ENCODE results near the gene SPDYE1. TPM values are rescaled to one million over a fixed set of nuclear protein-coding genes. Genes with fewer than 3 reads are reported as not detected.
"Not testable (repeated sequence)": the region's sequence is repeated elsewhere in the genome, so short reads cannot be mapped to it uniquely, and the experiment has no call there.

Gene SPDYE1
- total RNA-seq, result not detected

GRCh38 chr7:43997532-43997931 is at the start of gene SPDYE1:
Gene SPDYE1, plus strand, starts transcription at chr7:43997897. Its CDS starts 2,053 bp downstream, at chr7:43999950.
- H3K27me3 ChIP-seq, result not testable (repeated sequence)

GRCh38 chr7:43952028-43952427 is 45.7 kb upstream of the SPDYE1 start:
- Histone ChIP-seq H3K27ac (no peak overlapping the region), H3K27me3 (no peaks in the 10 kb centered on the region), H3K9me3 (no peaks in the 10 kb centered on the region), H3K4me1 (no peaks in the 10 kb centered on the region), H3K36me3 (no peaks in the 10 kb centered on the region), H3K4me3 (no peak overlapping the region)
- intact Hi-C loops (cut with DNase I; ENCODE audit: low total_unique reads), result no loop called here
- no peak for DNase-seq
- TF ChIP-seq CTCF (IDR thresholded peaks at IDR 0.05) (no peak), POLR2A (IDR thresholded peaks at IDR 0.05) (no peak)

More at GRCh38 chr7:43997532-43997931, at the start of gene SPDYE1:
- H3K9me3 ChIP-seq; H3K36me3 ChIP-seq; H3K4me3 ChIP-seq; DNase-seq; H3K4me1 ChIP-seq; H3K27ac ChIP-seq; intact Hi-C loops (cut with DNase I; ENCODE audit: low total_unique reads): not testable (repeated sequence)

- H3K9me3 ChIP-seq, result no peaks in the 10 kb centered on the region
- H3K27ac ChIP-seq, result no peak overlapping the region
- H3K4me1 ChIP-seq, result no peaks in the 10 kb centered on the region
- TF ChIP-seq CTCF (IDR thresholded peaks at IDR 0.05) (no peak), POLR2A (IDR thresholded peaks at IDR 0.05) (no peak)
- H3K4me3 ChIP-seq, result no peak overlapping the region
- no peaks in the 10 kb centered on the region for H3K36me3 ChIP-seq
- DNase-seq, result no peak
- no peaks in the 10 kb centered on the region for H3K27me3 ChIP-seq
- intact Hi-C loops (cut with DNase I; ENCODE audit: low total_unique reads), result no loop called here
Measured at GRCh38 chr7:43953071-43953470, 44.6 kb upstream of the SPDYE1 start.

GRCh38 chr7:43954524-43955228 is 43.0 kb upstream of the SPDYE1 start:
- no peak overlapping the region for H3K27ac ChIP-seq
- peak in 2 of 4 experiments; percentile 3 to 12 for TF ChIP-seq CTCF (IDR thresholded peaks at IDR 0.05)
- TF ChIP-seq POLR2A (IDR thresholded peaks at IDR 0.05), result no peak
- intact Hi-C loops (cut with DNase I; ENCODE audit: low total_unique reads), result no loop called here
- H3K4me3 ChIP-seq, result no peak overlapping the region
- H3K9me3 ChIP-seq, result no peaks in the 10 kb centered on the region
- H3K36me3 ChIP-seq, result no peaks in the 10 kb centered on the region
- H3K4me1 ChIP-seq, result no peaks in the 10 kb centered on the region
- no peak for DNase-seq
- no peaks in the 10 kb centered on the region for H3K27me3 ChIP-seq

GRCh38 chr7:43956027-43956426 is 41.7 kb upstream of the SPDYE1 start:
- no peak for DNase-seq
- Histone ChIP-seq H3K36me3 (no peaks in the 10 kb centered on the region), H3K27ac (no peak overlapping the region), H3K4me3 (no peak overlapping the region), H3K27me3 (no peaks in the 10 kb centered on the region), H3K4me1 (no peaks in the 10 kb centered on the region), H3K9me3 (no peaks in the 10 kb centered on the region)
- intact Hi-C loops (cut with DNase I; ENCODE audit: low total_unique reads), result no loop called here
- no peak for TF ChIP-seq POLR2A (IDR thresholded peaks at IDR 0.05)
- TF ChIP-seq CTCF (IDR thresholded peaks at IDR 0.05), result no peak

Data from uterus (tissue), 4 donors.